CD4-positive, alpha-beta T cell treated with Interleukin-6 for 4 hours (primary cell): ENCODE measurements around the gene PARM1.

Experiments
- DNase-seq: peaks from one replicate; pipeline ENCODE4 v3.0.0-alpha.2; 2020; ENCODE audit warnings: mixed read lengths

The PARM1 gene

GRCh38 chr4:74942918-74943253 is 10.0 kb downstream of the PARM1 start:
- no peak for DNase-seq

GRCh38 chr4:74944354-74944793 is 11.5 kb downstream of the PARM1 start:
- no peak for DNase-seq

- no peak for DNase-seq
Observed at GRCh38 chr4:74946196-74946595, 13.3 kb downstream of the PARM1 start.

GRCh38 chr4:74947798-74948197 is 14.9 kb downstream of the PARM1 start:
- DNase-seq, result no peak

GRCh38 chr4:74948236-74948635 is 15.3 kb downstream of the PARM1 start:
- DNase-seq, result no peak

- DNase-seq, result no peak
Observed at GRCh38 chr4:74950200-74950599, 17.3 kb downstream of the PARM1 start.

- no peak for DNase-seq
Observed at GRCh38 chr4:74950882-74951281, 18.0 kb downstream of the PARM1 start.

- DNase-seq, result no peak
Observed at GRCh38 chr4:74953647-74954046, 20.7 kb downstream of the PARM1 start.

- DNase-seq, result no peak
Observed at GRCh38 chr4:74958881-74959280, 26.0 kb downstream of the PARM1 start.

GRCh38 chr4:74961230-74961629 is 28.3 kb downstream of the PARM1 start:
- no peak for DNase-seq

GRCh38 chr4:74962584-74962983 is 29.7 kb downstream of the PARM1 start:
- DNase-seq, result no peak

- no peak for DNase-seq
Observed at GRCh38 chr4:74964311-74964710, 31.4 kb downstream of the PARM1 start.

- DNase-seq, result no peak
Observed at GRCh38 chr4:74967324-74967723, 34.4 kb downstream of the PARM1 start.

GRCh38 chr4:74968456-74969164 is 35.7 kb downstream of the PARM1 start:
- no peak for DNase-seq

GRCh38 chr4:74969507-74970474 is 36.9 kb downstream of the PARM1 start:
- DNase-seq, result no peak

- DNase-seq, result no peak
Observed at GRCh38 chr4:74970577-74970976, 37.7 kb downstream of the PARM1 start.

GRCh38 chr4:74971862-74972261 is 38.9 kb downstream of the PARM1 start:
- DNase-seq, result no peak

GRCh38 chr4:74975082-74975481 is 42.2 kb downstream of the PARM1 start:
- no peak for DNase-seq

GRCh38 chr4:74975848-74976824 is 43.2 kb downstream of the PARM1 start:
- DNase-seq, result no peak

- DNase-seq, result no peak
Observed at GRCh38 chr4:74982546-74983252, 49.8 kb downstream of the PARM1 start.

- no peak for DNase-seq
Observed at GRCh38 chr4:74983253-74983635, 50.3 kb downstream of the PARM1 start.

- DNase-seq, result no peak
Observed at GRCh38 chr4:74990276-74990875, 57.5 kb downstream of the PARM1 start.
